Peyer's patch (tissue), 4 donors: Measurements from ENCODE around the gene PTPRE.

Experiments used
- CTCF ChIP-seq, 6 experiments: fragments of 450-650 bp in 4 of 6; fragments of 200-600 bp in 2 of 6; sonication (generic) in 1 of 6; IDR thresholded peaks; one replicate each; pipeline ENCODE4 v1.5.1; 2017 to 2019; ENCODE audit warnings: antibody characterized with exemption in 6 of 6, mild to moderate bottlenecking in 3 of 6, moderate library complexity in 1 of 6
- POLR2A ChIP-seq, 2 donors: fragments of 450-650 bp; IDR thresholded peaks; one replicate each; pipeline ENCODE4 v1.5.1; 2017; ENCODE audit warnings: antibody characterized with exemption in 2 of 2, mild to moderate bottlenecking in 2 of 2, moderate library complexity in 2 of 2

GRCh38 chr10:128030498-128031072, 123.7 kb downstream of the PTPRE start:
- TF ChIP-seq CTCF (IDR thresholded peaks at IDR 0.05), result no peak
- TF ChIP-seq POLR2A (IDR thresholded peaks at IDR 0.05), result no peak
